ENCODE measurements around the gene LAMC3.

- no peak for TF ChIP-seq POLR2A (IDR thresholded peaks at IDR 0.05; ENCODE audit: low read length)
- no peak for TF ChIP-seq GATA1 (IDR thresholded peaks at IDR 0.05; ENCODE audit: low read depth, low read length)
Observed at GRCh38 chr9:130997395-130997684, 11.6 kb upstream of the LAMC3 start.

Data from erythroblast (primary cell).